Measurements from ENCODE around the gene ATF6B.
"Not testable (repeated sequence)": the region's sequence is repeated elsewhere in the genome, so short reads cannot be mapped to it uniquely, and the experiment has no call there.

The ATF6B gene

GRCh38 chr6:32079566-32080290 is 48.3 kb downstream of the ATF6B start:
- DNase-seq = no peak

DNA sequence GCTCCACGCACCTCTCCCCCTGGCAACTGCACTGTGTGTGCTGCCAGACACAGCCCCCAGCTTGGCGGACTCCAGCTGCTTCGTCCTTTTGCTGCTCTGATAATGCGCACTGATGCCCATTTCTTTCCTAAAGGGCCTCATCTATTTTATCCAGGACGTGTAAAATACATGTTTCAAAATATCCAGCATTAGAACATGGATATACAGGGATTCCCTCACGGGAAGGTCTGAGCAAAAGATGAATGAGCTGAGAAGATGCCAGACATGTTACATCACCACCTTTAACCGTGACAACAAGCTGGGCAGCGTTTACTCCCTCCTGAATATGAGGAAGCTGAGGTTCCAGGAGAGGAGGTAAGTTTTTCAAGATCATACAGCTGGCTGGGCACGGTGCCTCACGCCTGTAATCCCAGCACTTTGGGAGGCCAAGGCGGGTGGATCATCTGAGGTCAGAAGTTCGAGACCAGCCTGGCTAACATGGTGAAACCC is 51.7 kb downstream of the ATF6B start:
- no peak for DNase-seq

- DNase-seq = no peak
Measured at GRCh38 chr6:32075781-32076180, 52.3 kb downstream of the ATF6B start.

DNA sequence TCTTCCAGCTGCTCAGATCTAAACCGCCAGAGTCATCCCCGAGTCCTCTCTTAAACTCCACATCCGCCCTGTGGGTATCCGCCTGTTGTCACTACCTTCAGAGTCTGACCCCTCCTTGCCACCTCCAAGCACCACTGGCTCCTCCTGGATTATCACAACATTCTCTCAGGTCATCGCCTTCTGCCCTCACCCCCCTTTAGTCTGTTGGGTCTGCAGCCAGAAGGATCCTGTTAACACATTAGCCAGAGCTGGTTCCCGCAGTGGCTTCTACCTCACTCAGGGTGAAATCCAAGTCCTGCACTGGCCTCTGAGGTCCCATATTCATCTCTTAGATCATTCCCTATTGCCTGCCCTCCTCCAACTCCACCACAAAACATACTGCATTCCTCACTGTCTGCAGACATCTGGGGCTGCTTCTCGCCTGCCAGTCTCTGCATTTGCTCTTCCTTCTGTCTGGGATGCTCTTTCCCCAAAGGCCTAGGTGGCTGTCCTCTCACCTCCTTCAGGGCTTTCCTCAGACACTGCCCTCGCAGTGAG is 53.0 kb downstream of the ATF6B start:
- DNase-seq = no peak

- no peak for DNase-seq
Measured at GRCh38 chr6:32073613-32074012, 54.4 kb downstream of the ATF6B start.

DNA sequence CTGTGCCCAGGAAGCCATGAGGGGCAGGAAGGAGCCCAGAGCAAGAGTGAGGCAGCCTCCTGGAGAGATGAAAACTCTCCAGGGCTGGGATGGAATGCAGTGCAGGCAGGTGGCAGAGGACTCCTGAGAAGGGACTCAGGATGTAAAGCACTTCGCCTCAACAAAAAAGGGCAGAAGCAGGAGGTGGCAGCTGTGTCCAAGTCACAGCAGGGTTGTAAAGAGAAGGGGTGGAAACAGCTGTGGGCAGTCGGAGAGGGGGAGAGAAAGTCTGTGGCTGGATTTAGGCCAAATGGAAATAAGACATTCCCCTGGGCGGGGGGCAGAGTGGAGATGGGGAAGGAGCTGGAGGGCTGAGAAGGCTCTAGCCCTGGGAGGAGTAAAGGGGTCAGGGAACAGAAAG is 54.9 kb downstream of the ATF6B start:
- DNase-seq = no peak

DNA sequence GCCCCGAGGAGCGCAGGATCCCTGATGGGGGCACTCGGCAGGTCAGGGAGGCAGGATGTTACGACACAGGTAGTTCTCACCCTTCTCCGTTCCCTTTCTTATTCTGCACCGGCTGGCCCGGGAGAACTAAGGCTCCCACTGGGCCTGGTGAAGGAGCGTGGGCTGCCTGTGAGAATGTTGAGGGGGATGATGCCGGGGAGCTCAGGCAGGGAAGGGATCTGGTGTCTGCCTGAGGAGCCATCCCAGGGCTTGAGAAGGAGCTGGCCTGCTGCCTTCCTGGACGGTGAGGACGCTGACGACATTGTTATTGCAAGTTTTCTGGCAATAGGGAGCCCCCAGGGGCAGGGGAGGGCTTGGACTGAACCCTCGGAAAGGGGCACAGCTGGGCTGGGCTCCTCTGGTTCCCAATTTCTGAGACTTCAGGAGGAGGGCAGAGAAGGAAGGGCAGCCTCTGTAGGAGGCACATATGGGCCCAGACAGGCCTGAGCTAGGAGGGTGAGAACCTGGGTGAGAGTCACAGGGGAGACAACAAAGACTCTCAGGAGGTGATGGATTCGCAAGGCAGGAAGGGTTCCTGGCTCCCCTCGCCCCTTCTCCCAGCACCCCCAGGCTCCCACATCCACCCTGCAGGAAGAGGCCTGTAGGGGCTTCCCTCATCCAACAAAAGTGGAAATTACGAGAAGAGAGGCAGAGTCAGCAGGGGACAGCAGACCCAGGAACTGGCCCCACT is 57.1 kb downstream of the ATF6B start:
- no peak for DNase-seq

- no peak for DNase-seq
Measured at GRCh38 chr6:32069878-32070515, 58.0 kb downstream of the ATF6B start.

DNA sequence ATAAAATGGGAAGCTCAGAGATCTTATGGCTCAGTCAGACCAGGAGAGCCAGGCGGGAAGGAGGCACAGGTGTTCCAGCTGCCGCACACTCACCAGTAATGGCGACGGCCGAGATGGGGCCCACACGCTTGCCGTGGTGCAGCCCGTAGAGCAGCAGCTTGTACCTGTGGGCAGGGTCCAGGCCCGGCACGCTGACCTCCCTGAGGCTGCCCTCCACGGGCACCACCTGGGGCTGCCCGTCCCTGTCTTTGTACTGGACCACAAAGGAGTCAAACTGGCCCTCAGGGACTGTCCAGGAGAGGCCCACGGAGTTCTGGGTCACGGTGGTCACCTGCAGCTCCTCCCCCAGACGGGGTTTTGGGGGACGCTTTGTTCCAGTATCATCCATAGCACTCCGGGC is 58.6 kb downstream of the ATF6B start:
- no peak for DNase-seq

DNA sequence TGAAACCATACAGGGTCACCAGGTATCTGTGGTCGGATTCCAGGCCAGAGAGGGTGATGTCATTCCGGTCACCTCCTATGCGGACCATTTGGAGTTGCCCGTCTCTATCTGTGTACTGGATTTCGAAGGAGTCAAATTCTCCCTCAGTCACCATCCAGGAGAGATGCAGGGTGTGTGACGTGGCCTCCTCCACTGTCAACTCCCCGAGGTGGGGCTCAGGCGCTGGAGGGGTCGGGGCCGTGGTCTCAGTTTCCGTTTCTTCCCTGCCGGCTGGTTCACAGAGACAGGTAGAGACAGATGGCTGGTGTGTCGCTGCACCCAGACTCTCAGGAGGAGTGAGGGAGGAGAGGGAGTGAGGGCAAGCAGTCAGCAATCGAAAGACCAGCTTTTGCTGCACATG is 59.2 kb downstream of the ATF6B start:
- DNase-seq = no peak

GRCh38 chr6:32068315-32068714 is 59.7 kb downstream of the ATF6B start:
- DNase-seq = not testable (repeated sequence)

- not testable (repeated sequence) for DNase-seq
Measured at GRCh38 chr6:32067521-32067920, 60.5 kb downstream of the ATF6B start.

Data from NCI-H1694 (cell line).